Fibroblast of pulmonary artery (primary cell): ENCODE results near the gene NCF2.

Source experiments
- DNase-seq: peaks from one replicate; pipeline ENCODE4 v3.0.0-alpha.2; 2010; ENCODE audit warnings: low read depth
- H3K4me3 ChIP-seq: replicated peaks from 2 replicates; pipeline ENCODE4 v1.5.1; 2011; ENCODE audit warnings: low read depth, mild to moderate bottlenecking, control low read depth, low read length, moderate library complexity
- TF ChIP-seq, protein P1 (sequence below): IDR thresholded peaks from 2 replicates; pipeline ENCODE4 v1.5.1; 2011; ENCODE audit warnings: mild to moderate bottlenecking, control low read depth, low read length, inconsistent platforms; ENCODE audit errors: missing control alignments

NCF2 gene

DNA sequence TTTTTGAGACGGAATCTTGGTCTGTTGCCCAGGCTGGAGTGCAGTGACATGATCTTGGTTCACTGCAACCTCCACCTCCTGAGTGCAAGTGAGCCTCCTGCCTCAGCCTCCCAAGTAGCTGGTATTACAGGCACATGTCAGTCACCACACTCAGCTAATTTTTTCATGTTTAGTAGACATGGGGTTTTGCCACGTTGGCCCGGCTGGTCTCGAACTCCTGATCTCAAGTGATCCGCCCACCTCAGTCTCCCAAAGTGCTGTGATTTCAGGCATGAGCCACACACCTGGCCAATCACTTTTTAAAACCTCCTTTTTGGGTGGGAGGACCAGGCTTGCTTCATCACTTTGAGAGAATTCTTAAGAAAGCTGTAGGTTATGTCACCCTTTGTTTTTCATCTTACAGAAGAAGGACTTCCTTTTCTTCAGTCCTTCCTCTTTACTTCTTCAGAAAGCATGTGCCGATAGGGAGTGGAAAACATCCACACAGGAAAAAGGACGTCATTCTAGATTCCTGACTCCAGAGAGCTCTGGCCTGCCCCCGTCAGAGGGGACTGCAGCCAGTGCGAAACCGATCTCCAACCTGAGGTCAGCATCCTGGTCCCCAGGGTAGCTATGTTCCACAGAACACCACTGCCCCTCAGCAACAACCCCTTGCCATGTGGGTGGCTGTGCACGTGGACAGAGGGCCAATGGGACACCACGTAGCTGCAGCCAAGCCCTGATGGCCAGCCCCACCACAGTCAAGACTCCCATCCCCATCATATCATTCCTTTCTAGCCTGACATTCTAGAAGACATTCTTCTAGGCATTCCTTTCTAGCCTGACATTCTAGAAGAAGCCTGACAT lies 21.9 kb downstream of the NCF2 start:
- H3K4me3 ChIP-seq = no peak overlapping the region
- DNase-seq = peak; percentile 21
- TF ChIP-seq, protein P1, sequence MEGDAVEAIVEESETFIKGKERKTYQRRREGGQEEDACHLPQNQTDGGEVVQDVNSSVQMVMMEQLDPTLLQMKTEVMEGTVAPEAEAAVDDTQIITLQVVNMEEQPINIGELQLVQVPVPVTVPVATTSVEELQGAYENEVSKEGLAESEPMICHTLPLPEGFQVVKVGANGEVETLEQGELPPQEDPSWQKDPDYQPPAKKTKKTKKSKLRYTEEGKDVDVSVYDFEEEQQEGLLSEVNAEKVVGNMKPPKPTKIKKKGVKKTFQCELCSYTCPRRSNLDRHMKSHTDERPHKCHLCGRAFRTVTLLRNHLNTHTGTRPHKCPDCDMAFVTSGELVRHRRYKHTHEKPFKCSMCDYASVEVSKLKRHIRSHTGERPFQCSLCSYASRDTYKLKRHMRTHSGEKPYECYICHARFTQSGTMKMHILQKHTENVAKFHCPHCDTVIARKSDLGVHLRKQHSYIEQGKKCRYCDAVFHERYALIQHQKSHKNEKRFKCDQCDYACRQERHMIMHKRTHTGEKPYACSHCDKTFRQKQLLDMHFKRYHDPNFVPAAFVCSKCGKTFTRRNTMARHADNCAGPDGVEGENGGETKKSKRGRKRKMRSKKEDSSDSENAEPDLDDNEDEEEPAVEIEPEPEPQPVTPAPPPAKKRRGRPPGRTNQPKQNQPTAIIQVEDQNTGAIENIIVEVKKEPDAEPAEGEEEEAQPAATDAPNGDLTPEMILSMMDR = no peak

- TF ChIP-seq, protein P1 = no peak
- peak; percentile 21 for DNase-seq
- H3K4me3 ChIP-seq = no peak overlapping the region
Observed at GRCh38 chr1:183567584-183567983, 22.7 kb downstream of the NCF2 start.

- no peak for DNase-seq
- TF ChIP-seq, protein P1 = no peak
- no peak overlapping the region for H3K4me3 ChIP-seq
Observed at GRCh38 chr1:183566026-183566425, 24.2 kb downstream of the NCF2 start.

DNA sequence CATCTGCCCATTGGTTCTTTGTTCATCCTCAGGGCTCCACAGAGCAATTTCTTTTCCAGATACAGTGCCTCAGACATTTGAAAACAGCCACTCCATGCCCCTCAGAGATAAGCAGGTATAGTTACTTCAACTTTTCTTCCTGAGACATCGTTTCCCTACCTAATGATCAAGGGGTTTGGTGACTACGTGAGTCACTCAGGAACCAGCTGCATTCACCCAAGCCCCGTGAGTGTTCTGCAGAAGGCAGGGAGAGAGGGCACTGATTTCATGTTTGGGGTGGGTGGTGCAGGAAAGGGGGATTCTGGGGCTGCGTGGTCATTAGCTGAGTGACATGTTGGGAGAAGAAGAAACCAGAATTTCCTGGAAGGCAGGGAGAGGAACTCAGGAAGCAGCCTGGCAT lies 25.0 kb downstream of the NCF2 start:
- no peak overlapping the region for H3K4me3 ChIP-seq
- no peak for DNase-seq
- TF ChIP-seq, protein P1 = no peak

- DNase-seq = no peak
- TF ChIP-seq, protein P1 = no peak
Observed at GRCh38 chr1:183562701-183563100, 27.6 kb downstream of the NCF2 start.

GRCh38 chr1:183559061-183559460 lies 31.2 kb downstream of the NCF2 start:
- no peak overlapping the region for H3K4me3 ChIP-seq
- DNase-seq = no peak
- TF ChIP-seq, protein P1 = no peak

More at GRCh38 chr1:183562701-183563100, 27.6 kb downstream of the NCF2 start:
- H3K4me3 ChIP-seq = no peak overlapping the region

- no peak overlapping the region for H3K4me3 ChIP-seq
- no peak for DNase-seq
- TF ChIP-seq, protein P1 = no peak
Observed at GRCh38 chr1:183554577-183554976, 35.7 kb downstream of the NCF2 start.
